SH-SY5Y (cell line): ENCODE data around the gene TNFAIP8L1.

ENCODE experiments used
- GATA2 ChIP-seq: IDR thresholded peaks from 2 replicates; pipeline ENCODE4 v1.6.1; 2011; ENCODE audit warnings: mild to moderate bottlenecking, low read depth, low read length
- GATA3 ChIP-seq: IDR thresholded peaks from 2 replicates; pipeline ENCODE4 v1.6.1; 2011; ENCODE audit warnings: low read depth, mild to moderate bottlenecking, low read length, moderate library complexity

TNFAIP8L1 gene

DNA sequence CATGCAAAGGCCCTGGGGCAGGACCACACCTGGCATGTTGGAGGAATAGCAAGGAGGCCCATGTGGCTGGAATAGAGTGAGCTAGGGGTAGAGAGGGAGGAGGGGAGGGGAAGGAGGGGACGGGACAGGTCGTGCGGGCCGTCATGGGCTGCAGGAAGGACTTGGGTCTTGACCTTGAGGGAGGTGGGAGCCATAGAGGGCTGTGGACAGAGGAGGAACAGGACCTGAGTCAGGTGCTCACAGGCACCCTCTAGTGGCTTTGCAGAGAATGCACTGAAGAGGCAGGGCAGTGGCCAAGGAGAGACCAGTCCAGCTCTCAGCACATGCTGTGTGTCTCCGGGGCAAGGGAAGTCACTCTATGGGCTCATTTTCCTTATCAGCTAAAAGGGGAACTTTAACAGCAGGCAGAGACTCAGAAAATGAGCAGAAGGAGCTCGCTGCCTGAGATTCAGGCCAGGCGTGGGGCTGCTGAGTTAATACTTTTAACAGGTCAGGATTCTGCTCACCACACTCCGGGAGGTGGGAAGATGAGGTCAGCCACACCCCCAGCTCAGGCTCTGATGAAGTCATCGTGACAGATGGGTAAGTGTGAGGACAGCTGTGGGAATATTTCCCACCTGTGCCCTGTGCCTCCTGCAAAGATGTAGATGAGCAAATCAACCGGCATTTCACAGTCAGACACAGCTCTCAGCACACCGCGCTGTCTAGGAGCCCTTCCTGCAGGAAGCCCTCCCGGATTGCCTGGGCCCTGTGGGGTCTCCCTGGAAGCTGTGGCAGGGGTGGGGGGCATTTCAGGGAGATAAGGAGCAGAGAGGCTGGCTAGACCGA, 6.0 kb upstream of the TNFAIP8L1 start:
- no peak for TF ChIP-seq GATA2

DNA sequence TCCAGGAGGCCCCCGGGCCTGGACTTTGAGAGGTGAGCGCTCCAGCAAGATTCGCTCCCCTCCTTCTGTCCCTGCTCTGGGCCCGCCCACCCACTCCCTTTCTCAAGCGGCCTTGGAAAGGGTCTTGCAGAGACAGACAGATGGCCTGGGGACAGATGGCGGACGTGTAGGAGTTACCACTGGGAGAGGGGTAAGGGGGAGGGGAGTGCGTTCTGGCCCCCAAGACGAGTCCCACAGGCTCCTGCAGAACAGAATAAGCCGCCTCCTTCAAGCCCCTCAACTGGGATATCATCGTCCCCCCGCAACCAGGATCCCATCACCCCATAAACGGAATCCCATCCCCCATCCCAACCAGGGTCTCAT, 3.6 kb upstream of the TNFAIP8L1 start:
- TF ChIP-seq GATA2 (no peak), GATA3 (no peak)

DNA sequence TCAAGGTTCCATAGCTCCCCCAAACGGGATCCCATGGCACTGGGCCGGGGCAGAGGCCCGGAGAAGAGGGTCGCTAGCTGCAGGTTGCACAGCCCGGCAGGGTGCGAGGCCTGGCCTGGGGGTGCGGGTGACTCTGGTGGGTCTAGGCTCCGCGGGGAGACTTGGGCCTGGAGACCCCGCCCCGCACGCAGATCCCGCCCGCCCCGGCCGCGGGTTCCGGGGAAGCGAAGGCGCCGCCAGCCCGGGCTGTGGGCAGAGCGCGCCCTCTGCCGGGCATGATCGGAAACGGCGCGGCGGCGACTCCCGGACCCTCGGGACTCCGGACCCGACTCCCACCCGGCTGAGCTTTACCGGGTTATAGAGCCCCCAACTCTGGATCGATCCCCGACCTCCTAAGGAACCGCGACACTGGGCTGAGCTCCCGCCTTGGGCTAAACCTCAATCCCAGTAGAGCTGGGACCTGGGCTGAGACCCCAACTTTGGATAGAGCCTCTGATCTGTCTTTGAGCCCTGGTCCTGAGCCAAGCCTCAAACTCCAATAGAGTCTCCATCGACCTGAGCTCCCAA, 3.1 kb upstream of the TNFAIP8L1 start:
- TF ChIP-seq GATA2 = no peak
- no peak for TF ChIP-seq GATA3

DNA sequence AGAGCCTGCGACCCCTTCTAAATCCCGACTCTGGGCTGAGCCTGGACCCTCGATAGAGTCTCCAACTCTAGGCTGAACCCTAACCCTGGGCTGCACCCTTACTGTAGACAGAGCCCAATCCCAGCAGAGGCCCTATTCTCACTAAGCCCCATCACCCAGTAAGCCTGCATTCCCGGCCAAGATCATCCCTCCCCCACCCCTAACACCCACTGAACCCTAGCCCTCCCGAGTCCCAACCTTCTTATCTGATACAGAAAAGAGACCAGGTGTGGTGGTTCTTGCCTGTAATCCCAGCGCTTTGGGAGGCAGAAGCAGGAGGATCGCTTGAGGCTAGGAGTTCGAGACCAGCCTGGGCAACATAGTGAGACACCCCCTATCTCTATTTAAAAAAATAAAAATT, 2.6 kb upstream of the TNFAIP8L1 start:
- TF ChIP-seq GATA2 (no peak), GATA3 (no peak)

DNA sequence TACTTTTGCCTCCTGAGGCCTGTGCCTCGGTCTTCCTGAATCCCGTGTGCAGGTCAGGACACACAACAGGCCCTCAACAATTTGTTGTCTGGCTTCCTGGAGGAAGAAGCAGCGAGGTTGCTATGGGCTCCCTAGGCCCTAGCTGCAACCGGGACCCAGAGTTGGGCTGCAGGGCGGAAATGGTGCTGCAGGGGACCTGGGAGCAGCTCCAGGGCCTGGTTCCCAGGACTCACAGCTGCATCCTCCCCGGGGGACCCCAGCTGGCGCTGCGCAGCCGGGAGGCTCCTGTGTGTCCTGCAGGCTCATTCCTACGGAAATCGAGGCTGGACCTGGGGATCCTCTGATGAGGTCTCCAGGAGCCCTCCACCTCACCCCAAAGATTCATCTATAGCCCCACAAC, 999 bp upstream of the TNFAIP8L1 start:
- no peak for TF ChIP-seq GATA2
- TF ChIP-seq GATA3 = no peak

DNA sequence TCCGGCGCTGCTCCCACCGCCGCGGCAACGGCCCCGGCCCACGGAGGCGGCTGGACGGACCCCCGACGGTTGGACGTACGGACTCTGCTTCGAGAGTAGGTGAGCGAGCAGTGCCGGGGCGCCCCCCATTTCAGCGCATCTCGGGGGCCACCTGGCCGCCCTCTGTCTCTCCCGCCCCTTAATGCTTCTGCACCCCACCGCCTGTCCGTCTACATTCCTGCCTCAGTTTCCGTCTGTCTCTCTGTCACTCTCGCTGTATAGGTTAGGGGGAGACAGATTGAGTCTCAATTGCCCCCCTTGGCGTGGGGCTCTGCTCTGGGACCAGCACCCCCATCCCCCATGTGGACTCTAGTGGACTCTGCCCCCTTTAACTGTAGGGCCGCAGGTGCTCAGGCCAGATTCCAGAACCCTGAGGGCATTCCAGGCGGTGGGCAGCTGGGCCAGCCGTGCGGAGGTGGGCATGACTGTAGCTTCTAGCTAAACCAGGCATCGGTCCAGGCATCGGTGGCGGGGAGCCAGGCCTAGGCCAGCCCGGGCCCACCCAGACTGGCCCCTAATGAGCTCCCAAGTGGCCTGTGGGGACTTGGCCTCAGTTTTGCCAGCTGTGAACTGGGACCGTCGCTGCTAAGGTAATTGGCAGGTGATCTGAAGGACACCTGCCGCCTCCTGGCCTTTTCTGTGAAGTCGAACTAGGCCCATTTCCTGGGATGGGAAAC, 373 bp downstream of the TNFAIP8L1 start:
- TF ChIP-seq GATA3 = no peak
- no peak for TF ChIP-seq GATA2

DNA sequence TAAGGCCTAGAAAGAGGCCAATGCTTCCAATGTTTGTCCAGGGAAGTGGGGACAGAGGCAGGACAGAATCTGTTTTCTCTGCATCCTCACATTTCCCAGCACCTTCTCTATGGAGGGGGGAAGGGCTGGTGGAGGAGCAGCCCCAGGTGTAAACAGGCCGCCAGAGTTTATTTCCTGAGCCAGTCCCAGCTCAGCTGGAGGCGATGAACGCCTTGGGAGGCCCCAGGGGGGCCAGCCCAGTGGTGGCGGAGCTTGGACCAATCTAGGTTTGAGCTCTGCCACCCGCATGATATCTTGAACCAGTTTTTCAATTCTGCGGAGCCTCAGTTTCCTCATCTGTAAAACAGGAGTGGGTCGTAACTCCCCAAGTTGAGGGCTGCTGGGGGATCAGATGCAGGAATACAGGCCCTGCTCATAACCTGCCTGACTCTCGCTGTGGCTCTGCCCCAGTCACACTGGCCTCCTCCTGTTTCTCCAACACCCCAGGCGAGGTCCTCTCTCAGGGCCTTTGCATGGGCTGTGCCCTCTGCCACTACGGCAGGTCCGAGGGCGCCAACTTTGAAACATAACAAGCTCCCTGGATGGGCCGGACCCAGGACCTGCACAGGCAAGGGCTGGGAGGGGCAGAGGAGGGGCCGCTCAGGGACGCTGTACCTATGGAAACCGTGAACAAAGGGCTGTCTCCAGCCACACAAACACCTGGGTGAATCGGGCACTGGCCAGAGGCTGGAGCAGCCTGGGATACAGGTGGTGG, 1.1 kb downstream of the TNFAIP8L1 start:
- TF ChIP-seq GATA3 = no peak
- no peak for TF ChIP-seq GATA2

DNA sequence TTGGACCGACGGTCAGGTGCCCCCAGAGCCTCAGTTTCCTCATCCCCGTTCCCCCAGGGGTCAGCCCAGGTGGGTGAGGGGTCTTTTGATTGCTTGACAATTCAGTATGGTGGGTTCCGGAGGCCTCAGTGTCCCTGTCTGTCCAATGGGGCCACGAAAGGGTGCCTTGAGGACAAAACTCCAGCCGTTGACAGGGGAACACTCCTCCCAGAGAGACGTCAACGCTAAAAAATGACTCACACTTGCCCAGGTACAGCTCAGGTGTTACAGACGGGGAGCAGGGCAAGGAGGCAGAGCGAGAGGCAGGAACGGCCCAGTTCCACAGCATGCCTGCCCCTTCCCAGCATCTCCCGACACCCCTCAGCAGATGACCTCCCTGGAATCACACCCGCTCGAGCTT, 1.8 kb downstream of the TNFAIP8L1 start:
- no peak for TF ChIP-seq GATA2
- no peak for TF ChIP-seq GATA3

DNA sequence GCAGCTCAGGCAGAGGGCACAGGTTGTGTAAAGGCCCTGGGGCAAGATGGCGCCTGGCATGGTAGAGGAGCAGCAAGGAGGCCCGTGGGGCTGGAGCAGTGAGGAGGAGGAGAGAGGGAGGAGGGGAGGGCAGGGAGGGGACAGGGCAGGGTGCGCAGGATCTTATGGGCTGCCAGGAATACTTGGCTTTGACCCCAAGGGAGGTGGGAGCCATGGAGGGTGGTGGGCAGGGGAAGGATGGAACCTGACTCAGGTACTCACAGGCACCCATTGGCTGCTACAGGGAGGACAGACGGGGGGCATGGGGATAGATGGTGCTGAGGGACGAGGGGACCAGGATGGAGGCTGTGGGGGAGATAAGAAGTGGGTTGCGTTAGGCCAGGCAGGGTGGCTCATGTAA, 3.3 kb downstream of the TNFAIP8L1 start:
- no peak for TF ChIP-seq GATA3
- TF ChIP-seq GATA2 = no peak

DNA sequence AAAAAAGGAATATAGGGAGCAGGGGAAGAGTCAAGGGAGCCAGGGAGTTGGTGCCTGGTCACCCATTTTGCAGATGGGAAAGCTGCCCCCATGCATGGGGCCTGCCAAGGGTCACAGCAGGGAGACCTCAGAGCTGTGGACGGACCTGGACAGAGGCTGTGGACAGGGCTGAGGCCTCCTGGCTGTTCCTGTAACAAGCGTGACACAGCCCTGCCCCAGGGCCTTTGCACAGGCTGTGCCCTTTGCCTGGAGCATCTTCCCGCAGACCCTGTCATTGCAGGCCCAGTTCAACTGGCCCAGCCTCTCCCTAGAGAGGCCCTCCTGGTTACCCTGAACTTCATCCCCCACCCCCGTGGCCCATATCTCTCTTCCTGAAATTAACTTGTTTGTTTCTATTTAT, 6.4 kb downstream of the TNFAIP8L1 start:
- TF ChIP-seq GATA2 (no peak), GATA3 (no peak)

DNA sequence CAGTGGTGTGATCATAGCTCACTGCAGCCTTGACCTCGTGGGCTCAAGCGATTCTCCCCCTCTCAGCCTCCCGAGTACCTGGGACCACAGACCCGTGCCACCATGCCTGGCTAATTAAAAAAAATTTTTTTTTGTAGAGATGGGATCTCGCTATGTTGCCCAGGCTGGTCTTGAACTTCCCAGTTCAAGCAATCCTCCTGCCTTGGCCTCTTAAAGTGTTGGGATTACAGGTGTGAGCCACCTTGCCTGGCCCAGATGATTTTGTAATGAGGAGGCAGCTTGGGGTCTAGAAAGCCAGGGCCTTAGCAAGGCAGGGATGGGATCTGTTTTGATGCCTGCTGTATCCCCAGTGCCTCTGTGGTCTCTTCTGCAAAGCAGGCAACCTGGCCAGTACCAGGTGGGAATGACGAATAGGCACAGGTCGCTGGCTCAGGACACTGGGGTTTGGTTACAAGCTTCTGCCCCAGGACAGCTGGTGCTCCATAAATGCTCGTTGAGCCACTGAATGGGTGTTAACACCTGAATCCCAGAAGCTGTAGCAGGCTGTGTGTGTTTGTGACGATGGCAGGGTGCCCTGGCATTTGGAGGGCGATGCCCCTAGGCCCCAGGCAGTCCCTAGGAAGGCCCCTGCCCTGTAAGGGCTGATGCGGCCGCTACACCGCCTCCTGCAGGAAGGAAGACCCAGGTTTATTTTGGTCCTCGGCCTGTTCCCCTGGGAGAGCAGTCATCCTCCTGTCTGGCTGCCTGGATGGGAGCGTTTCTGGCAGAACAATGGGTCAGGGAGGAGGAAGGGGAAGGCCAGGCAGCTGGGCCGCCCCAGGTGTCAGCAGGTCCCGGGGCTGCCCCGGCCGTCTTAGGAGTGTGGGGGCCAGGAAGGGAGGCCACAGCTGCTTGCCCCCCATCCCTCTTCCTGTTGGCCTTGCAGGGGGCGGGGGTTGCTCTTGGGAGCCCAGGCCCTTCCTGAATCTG, 8.6 kb downstream of the TNFAIP8L1 start:
- no peak for TF ChIP-seq GATA2
- no peak for TF ChIP-seq GATA3

DNA sequence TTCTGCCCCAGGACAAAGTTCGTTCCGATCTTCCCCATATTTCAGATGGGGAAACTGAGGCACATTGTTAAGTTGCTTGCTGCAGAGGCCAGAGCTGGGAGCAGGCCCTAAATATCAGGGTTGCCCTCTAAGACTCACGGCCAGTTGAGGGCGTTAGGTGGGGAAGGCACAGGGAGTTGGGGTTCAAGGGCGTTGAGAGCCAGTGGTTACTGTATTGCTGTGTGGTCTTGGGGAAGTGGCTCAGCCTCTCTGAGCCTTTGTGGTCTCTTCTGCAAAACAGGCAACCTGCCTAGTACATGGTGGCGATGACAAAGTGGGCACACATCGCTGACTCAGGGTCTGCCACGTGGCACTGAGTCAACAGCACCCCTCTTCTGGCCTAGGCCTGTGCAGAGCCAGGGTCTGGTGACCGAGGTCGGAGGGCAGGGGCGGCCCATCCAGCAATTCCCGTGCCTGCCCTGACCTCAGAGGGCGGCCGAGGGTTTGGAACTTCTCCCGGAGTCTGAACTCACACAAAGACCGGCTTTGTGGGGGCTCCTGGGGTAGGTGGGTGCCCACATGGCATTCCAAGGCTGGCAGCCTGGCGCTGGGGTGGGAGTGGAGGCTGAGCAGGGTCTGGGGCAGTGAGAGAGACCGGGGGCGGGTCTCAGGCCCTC, 10.2 kb downstream of the TNFAIP8L1 start:
- TF ChIP-seq GATA3 (no peak), GATA2 (no peak)

DNA sequence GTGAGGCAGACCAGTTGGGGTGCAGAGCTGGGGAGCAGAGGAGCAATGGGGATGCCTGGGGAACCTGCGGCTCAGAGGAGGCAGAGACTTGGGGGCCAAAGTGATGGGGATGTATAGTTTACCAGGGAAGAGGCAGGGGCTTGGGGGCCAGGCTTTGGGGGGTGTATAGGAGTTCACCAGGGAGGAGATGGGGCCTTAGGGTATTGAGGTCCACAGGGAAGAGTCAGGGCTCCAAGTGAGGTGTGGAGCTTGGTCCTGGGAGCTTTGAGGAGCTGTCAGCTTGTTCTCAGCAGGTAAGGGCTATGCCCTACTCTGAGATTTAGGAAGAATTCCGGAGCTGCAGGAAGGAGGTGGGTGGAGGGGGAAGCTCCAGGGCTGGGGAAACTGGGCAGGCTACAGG, 10.8 kb downstream of the TNFAIP8L1 start:
- TF ChIP-seq GATA2 (no peak), GATA3 (no peak)
